SKM-1 treated with dmso at 0.1 percent for 144 hours (cell line): ENCODE results near the gene SERTAD4.

Experiments used
- DNase-seq: peaks from one replicate; lab custom pipeline; 2025; ENCODE audit not compliant: unreplicated experiment; lab: John Stamatoyannopoulos, UW

SERTAD4 gene

GRCh38 chr1:210231846-210232510, 618 bp upstream of the SERTAD4 start:
- DNase-seq = no peak

DNA sequence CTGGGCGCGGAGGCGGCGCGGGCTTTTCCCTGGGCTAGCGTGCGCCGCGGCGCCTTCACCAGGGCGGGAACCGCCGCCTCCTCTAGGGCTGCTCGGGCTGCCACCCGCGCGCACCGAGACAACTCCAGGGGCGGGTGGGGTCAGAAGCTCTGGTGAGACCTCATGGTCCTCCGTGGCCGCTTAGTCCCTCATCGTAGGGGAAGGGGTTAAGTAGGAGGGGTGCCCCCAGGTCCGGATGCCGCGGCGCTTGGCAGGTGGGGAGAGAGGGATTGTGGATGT, 559 bp downstream of the SERTAD4 start:
- DNase-seq = no peak

- DNase-seq = no peak
Measured at GRCh38 chr1:210233495-210234328, 1.1 kb downstream of the SERTAD4 start.

- DNase-seq = no peak
Measured at GRCh38 chr1:210234329-210234757, 1.7 kb downstream of the SERTAD4 start.

DNA sequence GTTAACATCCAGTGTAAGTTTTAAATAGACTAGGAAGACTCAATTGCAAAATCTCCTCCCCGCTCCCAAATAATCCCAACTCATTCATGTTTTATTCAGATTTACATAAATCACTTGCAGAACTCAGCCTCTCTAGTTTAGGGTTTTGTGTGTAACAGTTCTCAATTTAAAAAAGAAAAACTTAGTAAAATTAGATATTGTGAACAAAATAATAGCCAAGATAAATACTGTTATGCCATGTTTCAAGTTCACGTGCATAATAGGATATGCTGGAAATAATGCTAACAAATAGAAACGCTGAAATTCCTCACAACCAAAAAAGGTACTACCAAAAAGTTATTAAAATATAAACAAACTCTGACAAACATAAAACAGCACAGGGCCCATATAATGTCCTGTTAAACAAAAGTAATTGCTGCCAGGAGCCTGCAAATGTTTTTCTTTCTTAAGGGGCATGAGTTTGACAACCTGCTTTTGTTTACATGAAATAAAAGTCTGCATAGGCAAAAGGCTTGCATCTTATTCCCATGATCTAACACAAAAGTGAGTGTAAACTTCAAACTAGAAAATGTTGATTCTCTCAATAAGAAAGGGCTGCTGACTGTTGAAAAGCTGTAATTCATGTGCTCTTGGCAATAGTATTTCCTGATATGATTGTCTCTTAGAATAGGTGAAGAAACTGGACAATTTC, 2.9 kb downstream of the SERTAD4 start:
- no peak for DNase-seq

DNA sequence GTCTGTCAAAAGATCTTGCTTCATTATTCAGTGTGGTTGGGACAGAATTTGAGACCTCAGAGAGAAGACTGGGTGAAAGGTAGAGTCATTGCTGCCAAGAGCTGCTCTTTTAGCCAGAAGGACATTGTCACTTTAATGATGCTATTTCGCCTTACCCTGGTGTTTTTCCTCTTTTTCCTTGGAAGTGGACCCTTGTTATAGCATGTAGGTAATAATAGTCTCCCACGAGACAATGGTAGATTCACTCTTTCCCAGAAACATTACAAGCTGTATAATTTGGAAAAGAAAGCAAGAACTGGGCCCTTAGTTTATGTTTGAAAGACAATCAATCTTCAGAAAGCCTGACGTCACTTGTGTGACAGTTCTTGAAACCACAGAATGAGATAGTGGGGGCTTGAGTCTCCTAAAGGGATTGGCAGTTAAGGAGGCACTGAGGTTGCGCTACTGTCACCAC, 3.8 kb downstream of the SERTAD4 start:
- DNase-seq = no peak

- no peak for DNase-seq
Measured at GRCh38 chr1:210236840-210237409, 4.3 kb downstream of the SERTAD4 start.

- DNase-seq = no peak
Measured at GRCh38 chr1:210237479-210237878, 4.9 kb downstream of the SERTAD4 start.

GRCh38 chr1:210237981-210238380, 5.4 kb downstream of the SERTAD4 start:
- no peak for DNase-seq

- DNase-seq = no peak
Measured at GRCh38 chr1:210239349-210240111, 6.9 kb downstream of the SERTAD4 start.

- no peak for DNase-seq
Measured at GRCh38 chr1:210241121-210241520, 8.5 kb downstream of the SERTAD4 start.

- DNase-seq = no peak
Measured at GRCh38 chr1:210244746-210245367, 12.3 kb downstream of the SERTAD4 start.

GRCh38 chr1:210246447-210246846, 13.9 kb downstream of the SERTAD4 start:
- no peak for DNase-seq

DNA sequence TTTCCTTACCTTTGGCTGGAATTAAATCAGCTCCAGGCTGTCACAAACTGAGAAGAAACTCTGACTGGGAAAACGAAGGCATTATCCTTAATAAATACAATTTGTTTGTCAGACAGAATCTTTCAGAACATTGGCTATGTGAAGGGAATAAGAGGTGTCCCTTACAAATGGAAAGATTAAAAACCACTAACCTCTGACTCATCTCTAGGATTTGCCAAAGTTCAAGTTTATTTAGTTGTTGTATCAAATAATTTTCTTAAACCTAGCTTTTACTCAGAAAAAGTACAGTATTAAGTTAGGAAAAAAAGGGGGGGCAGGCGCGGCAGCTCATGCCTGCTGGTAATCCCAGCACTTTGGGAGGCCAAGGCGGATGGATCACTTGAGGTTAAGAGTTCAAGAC, 15.7 kb downstream of the SERTAD4 start:
- DNase-seq = no peak

GRCh38 chr1:210250665-210250997, 18.0 kb downstream of the SERTAD4 start:
- no peak for DNase-seq

- no peak for DNase-seq
Measured at GRCh38 chr1:210250998-210251679, 18.5 kb downstream of the SERTAD4 start.

DNA sequence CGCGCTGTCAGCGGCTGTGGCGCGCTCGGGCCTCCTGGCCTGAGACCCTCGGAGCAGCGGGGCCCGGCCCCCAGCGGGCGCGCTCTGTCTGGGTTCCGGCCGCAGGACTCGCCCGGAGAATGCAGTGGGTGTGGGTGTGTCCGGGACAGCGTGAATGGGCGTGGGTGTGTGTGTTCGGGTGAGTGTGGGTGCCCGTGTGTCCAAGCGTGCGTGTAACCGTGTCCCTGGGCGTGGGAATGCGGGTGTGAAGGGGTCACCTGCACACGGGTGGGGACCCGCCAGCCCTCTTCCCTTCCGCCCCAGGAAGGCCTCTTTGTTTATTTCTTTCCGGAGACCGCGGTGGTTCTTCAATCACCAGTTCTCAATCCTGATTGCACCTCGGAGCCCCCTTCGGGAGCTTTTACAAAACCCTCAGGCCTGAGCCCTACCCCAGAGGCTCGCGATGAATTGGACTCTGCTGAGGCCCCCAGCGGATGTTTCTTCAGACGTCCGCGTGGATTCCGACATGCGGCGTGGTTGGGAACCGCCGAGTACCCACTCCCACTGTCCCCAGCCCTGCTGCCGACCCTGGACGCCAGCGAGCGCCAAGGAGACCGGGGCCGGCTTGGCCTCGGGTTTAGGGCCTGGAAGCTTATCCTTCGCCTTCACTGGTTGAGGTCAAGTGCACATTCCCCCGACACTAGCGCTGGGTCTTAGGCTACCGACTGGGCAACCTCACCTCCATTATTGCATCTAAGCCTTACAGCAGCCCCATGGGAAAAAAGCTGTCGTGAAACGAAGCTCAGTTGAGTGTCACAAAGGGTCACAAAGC, 19.3 kb downstream of the SERTAD4 start:
- no peak for DNase-seq

DNA sequence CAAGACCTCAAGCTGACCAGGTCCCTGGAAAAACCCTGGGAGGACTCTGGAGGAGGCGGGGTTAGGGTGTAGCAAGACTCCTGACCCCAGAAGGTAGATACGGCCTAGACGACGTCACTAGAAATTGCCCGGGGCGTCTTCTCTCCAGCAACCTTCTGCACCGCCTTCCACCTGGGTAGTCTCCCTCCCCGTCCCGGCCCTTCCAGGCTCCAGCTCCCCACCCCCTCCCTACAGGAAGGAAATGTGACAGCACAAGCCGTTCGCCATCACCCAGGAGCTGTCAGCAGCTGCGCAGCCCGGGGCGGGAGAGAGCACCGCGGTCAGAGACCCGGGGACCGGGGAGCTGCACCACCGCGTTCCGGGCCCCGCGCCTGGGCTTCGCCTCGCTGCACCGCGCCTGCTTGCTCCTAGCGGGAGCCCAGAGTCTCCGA, 20.0 kb downstream of the SERTAD4 start:
- no peak for DNase-seq

- no peak for DNase-seq
Measured at GRCh38 chr1:210254298-210254697, 21.7 kb downstream of the SERTAD4 start.
